ENCODE results near the gene MTHFR.

GRCh38 chr1:11784256-11784992, 21.3 kb downstream of the MTHFR start:
- TF ChIP-seq SP2 (tag by site-specific recombination; IDR thresholded peaks at IDR 0.05): no peak
- no peak for TF ChIP-seq ZBTB48 (tag by site-specific recombination; IDR thresholded peaks at IDR 0.05)

All from HEK293 (cell line).